IPS-NIHi7 (cell line): ENCODE results near the gene DFFB.

ENCODE experiments used
- DNase-seq: peaks from one replicate; pipeline ENCODE4 v3.0.0; 2012; ENCODE audit warnings: mixed read lengths; ENCODE audit errors: extremely low spot score

DFFB gene

GRCh38 chr1:3925762-3926161 is 68.5 kb downstream of the DFFB start:
- DNase-seq = no peak

- no peak for DNase-seq
Observed at GRCh38 chr1:3926956-3927355, 69.7 kb downstream of the DFFB start.

GRCh38 chr1:3928586-3928985 is 71.3 kb downstream of the DFFB start:
- DNase-seq = no peak

- no peak for DNase-seq
Observed at GRCh38 chr1:3929126-3929525, 71.8 kb downstream of the DFFB start.

GRCh38 chr1:3930301-3931006 is 73.2 kb downstream of the DFFB start:
- no peak for DNase-seq

GRCh38 chr1:3931007-3931912 is 74.0 kb downstream of the DFFB start:
- no peak for DNase-seq

GRCh38 chr1:3932156-3932919 is 75.1 kb downstream of the DFFB start:
- no peak for DNase-seq
